HG02852 (cell line): ENCODE data around the gene VPS13A.
"Not testable (repeated sequence)": the region's sequence is repeated elsewhere in the genome, so short reads cannot be mapped to it uniquely, and the experiment has no call there.

Source experiments
- ATAC-seq: cut with Tn5 transposase; IDR thresholded peaks from one replicate; pipeline ENCODE4 v1.9.1; 2021; ENCODE audit warnings: mild to moderate bottlenecking, moderate library complexity; ENCODE audit not compliant: unreplicated experiment

The VPS13A gene

GRCh38 chr9:77291714-77292113 is 114.4 kb downstream of the VPS13A start:
- no peak for ATAC-seq

GRCh38 chr9:77293949-77294348 is 116.6 kb downstream of the VPS13A start:
- no peak for ATAC-seq

- ATAC-seq = peak; percentile 73
These were observed 127.2 kb downstream of the VPS13A start for GRCh38 chr9:77304543-77304942.

GRCh38 chr9:77305622-77306400 is 128.5 kb downstream of the VPS13A start:
- ATAC-seq = no peak

GRCh38 chr9:77307166-77307565 is 129.8 kb downstream of the VPS13A start:
- no peak for ATAC-seq

GRCh38 chr9:77316058-77316457 is 138.7 kb downstream of the VPS13A start:
- ATAC-seq = no peak

- ATAC-seq = no peak
These were observed 147.7 kb downstream of the VPS13A start for GRCh38 chr9:77325058-77325457.

- ATAC-seq = no peak
These were observed 150.8 kb downstream of the VPS13A start for GRCh38 chr9:77328102-77328501.

GRCh38 chr9:77370064-77370463 is 192.7 kb downstream of the VPS13A start:
- no peak for ATAC-seq

- ATAC-seq = no peak
These were observed 196.9 kb downstream of the VPS13A start for GRCh38 chr9:77374266-77374665.

GRCh38 chr9:77375956-77376532 is 198.7 kb downstream of the VPS13A start:
- no peak for ATAC-seq

- ATAC-seq = no peak
These were observed 207.1 kb downstream of the VPS13A start for GRCh38 chr9:77384406-77384805.

- ATAC-seq = no peak
These were observed 208.9 kb downstream of the VPS13A start for GRCh38 chr9:77386187-77386586.

- ATAC-seq = no peak
These were observed 214.5 kb downstream of the VPS13A start for GRCh38 chr9:77391834-77392233.

GRCh38 chr9:77392328-77392727 is 215.0 kb downstream of the VPS13A start:
- ATAC-seq = no peak

GRCh38 chr9:77398581-77398980 is 221.2 kb downstream of the VPS13A start:
- ATAC-seq = not testable (repeated sequence)

GRCh38 chr9:77399964-77400363 is 222.6 kb downstream of the VPS13A start:
- ATAC-seq = no peak

GRCh38 chr9:77402286-77402685 is 225.0 kb downstream of the VPS13A start:
- ATAC-seq = no peak

GRCh38 chr9:77403239-77403638 is 225.9 kb downstream of the VPS13A start:
- ATAC-seq = no peak

GRCh38 chr9:77408521-77408920 is 231.2 kb downstream of the VPS13A start:
- not testable (repeated sequence) for ATAC-seq

GRCh38 chr9:77417566-77417965 is 240.2 kb downstream of the VPS13A start:
- ATAC-seq = no peak

- no peak for ATAC-seq
These were observed 240.9 kb downstream of the VPS13A start for GRCh38 chr9:77418226-77418625.

GRCh38 chr9:77420641-77421040 is 243.3 kb downstream of the VPS13A start:
- ATAC-seq = no peak
